Pancreas (tissue), 10 donors: Measurements from ENCODE around the gene MAN2A1. TPM values are rescaled to one million over a fixed set of nuclear protein-coding genes. Genes with fewer than 3 reads are reported as not detected.

Source experiments
- ATAC-seq, 4 donors: fragments of 200-7000 bp; cut with Tn5 transposase; one replicate each; pipeline versions ENCODE4 v1.8.0 to v1.9.1; 2020; ENCODE audit warnings: mild to moderate bottlenecking in 4 of 4, moderate library complexity in 4 of 4
- DNase-seq, 6 donors: peaks; one replicate each; pipeline ENCODE4 v3.0.0-alpha.2; 2020
- FAIRE-seq: peaks from 2 replicates; lab custom pipeline; 2012; peaks lifted over from hg19 to GRCh38; lab: Jason Lieb, UNC
- H3K27ac ChIP-seq, 4 donors: fragments of 200-600 bp; sonication (generic); 1 replicate in 3 of 4; 2 replicates in 1 of 4; pipeline versions ENCODE4 v1.5.0 to v1.8.0; 2020
- H3K27me3 ChIP-seq, 4 donors: fragments of 200-600 bp; one replicate each; pipeline ENCODE4 v1.8.0; 2021
- H3K36me3 ChIP-seq, 3 donors: fragments of 200-600 bp; sonication (generic) in 1 of 3; one replicate each; pipeline versions ENCODE4 v1.5.0 to v1.8.0; 2020 to 2021
- H3K4me1 ChIP-seq, 3 donors: fragments of 200-600 bp; one replicate each; pipeline ENCODE4 v1.8.0; 2021
- H3K4me3 ChIP-seq, 4 donors: fragments of 200-600 bp; sonication (generic) in 2 of 4; one replicate each; pipeline versions ENCODE4 v1.5.0 to v1.8.0; 2020 to 2021
- H3K9me3 ChIP-seq, 4 donors: fragments of 200-600 bp; one replicate each; pipeline ENCODE4 v1.8.0; 2021
- CTCF ChIP-seq, 4 donors: fragments of 200-600 bp; sonication (generic) in 3 of 4; IDR thresholded peaks; one replicate each; pipeline versions ENCODE4 v1.5.0 to v1.8.0; 2021; ENCODE audit warnings: antibody characterized with exemption in 4 of 4
- WGBS, 2 donors: extraction: QIAGEN DNeasy Blood & Tissue Kit; methylation state at CpG; one replicate each; pipeline ENCODE4 v1.1.7; 2013; 5-methylcytosine and 5-hydroxymethylcytosine counted together
- intact Hi-C, 3 donors: fragments of 100-400 bp; cut with DNase I; formaldehyde crosslinking; loops; one replicate each; pipeline versions ENCODE4 v1.11.1 to v1.14.2; 2022
- polyA plus RNA-seq, 2 donors: library from polyadenylated mRNA; stranded (reverse); fragments of 200-250 nt; gene quantifications; one replicate each; pipeline ENCODE4 v1.2.3, GENCODE V29; 2013
- total RNA-seq, 6 donors: library from RNA; stranded (reverse); fragmentation: NEBNext Ultra II Directional in 4 of 6; extraction: Animal tissue kit (Norgen Biotek cat#: 25700) in 4 of 6; gene quantifications; one replicate each; pipeline versions ENCODE4 v1.2.1 to v1.2.4, GENCODE V29; 2021 to 2023
- donor health status: healthy with polysubstance abuse.
- donor health status: DM: no; HTN: no; CAD: no; lungs with moderate emphysema.
- donor health status: DM: no; HTN: no; CAD: no.
- donor health status: control.
- donor health status: control.
- donor health status: Bipolar disorder and iron deficiency.
- donor health status: DM: yes; HTN: yes; CAD: no.
- donor health status: DM: no; HTN: no; CAD: no.
- donor health status: DM: no; HTN: no; CAD: no.
- donor health status: DM: yes; HTN: yes; CAD: no.

MAN2A1 gene
- total and polyA plus RNA-seq, 8 donors, result 8.5 to 49.4 (median 36.6) TPM

DNA sequence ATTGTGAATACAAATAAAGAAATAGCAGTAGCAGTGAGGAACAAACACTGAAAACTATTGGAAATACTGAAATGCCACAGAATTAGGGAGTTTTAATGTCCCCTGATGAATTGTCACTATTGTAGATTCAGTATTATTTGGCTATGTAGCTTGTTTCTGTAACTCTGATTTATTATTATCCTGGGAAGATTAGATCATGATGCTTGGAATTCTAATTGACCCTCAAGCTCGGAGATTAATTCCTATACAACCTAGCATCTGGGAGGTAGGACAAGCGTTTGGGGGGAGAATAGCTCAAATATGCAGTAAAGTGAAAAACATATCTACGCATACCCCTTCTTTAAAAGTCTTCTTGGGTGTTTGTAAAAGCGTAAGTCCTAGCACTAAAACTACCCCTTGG lies 15.1 kb upstream of the MAN2A1 start:
- Histone ChIP-seq H3K27me3 (no peaks in the 10 kb centered on the region), H3K36me3 (no peaks in the 10 kb centered on the region), H3K4me1 (no peaks in the 10 kb centered on the region), H3K27ac (no peak overlapping the region), H3K9me3 (no peaks in the 10 kb centered on the region), H3K4me3 (no peak overlapping the region)
- DNase-seq (no peak), ATAC-seq (no peak), FAIRE-seq (no peak)
- intact Hi-C loops, result no loop called here
- 80 to 90% methylated on average over 4 of the region's 4 CpGs for WGBS, 2 donors
- TF ChIP-seq CTCF (IDR thresholded peaks at IDR 0.05), result no peak

- Histone ChIP-seq H3K4me3 (no peak overlapping the region), H3K27me3 (no peaks in the 10 kb centered on the region), H3K36me3 (no peaks in the 10 kb centered on the region), H3K27ac (no peak overlapping the region), H3K4me1 (no peaks in the 10 kb centered on the region), H3K9me3 (no peaks in the 10 kb centered on the region)
- FAIRE-seq (no peak), ATAC-seq (no peak), DNase-seq (no peak)
- 92 to 94% methylated on average over 5 of the region's 5 CpGs for WGBS, 2 donors
- intact Hi-C loops, result no loop called here
- no peak for TF ChIP-seq CTCF (IDR thresholded peaks at IDR 0.05)
These were observed 12.8 kb upstream of the MAN2A1 start for GRCh38 chr5:109676920-109677319.

DNA sequence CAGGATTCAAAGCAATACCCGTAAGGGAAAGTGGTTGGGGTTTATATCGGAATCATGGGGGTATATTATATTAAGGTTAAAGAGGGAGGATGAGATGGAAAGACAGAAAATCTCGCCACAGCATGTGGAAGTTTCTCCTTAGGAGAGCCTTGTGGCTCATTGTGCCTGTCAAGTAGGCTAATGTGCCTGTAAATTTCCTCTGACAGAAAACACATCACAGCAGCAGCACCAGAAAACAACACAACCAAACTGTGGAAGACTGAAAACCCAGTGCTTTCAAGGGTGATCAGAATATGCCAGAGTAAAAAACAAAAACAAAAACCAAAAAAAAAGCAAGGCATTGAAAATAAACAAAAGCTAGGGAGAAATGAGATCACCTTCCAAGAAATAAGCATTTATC lies 11.3 kb upstream of the MAN2A1 start:
- no peak overlapping the region for H3K4me3 ChIP-seq
- H3K4me1 ChIP-seq, result no peaks in the 10 kb centered on the region
- no peaks in the 10 kb centered on the region for H3K36me3 ChIP-seq
- H3K27me3 ChIP-seq, result no peaks in the 10 kb centered on the region
- H3K27ac ChIP-seq, result no peak overlapping the region
- H3K9me3 ChIP-seq, result no peaks in the 10 kb centered on the region
- TF ChIP-seq CTCF (IDR thresholded peaks at IDR 0.05), result no peak
- DNase-seq (no peak), ATAC-seq (no peak), FAIRE-seq (no peak)
- intact Hi-C loops, result no loop called here
- WGBS, 2 donors, result 94 to 96% methylated on average over 3 of the region's 3 CpGs

GRCh38 chr5:109681763-109682162 lies 8.0 kb upstream of the MAN2A1 start:
- no peaks in the 10 kb centered on the region for H3K27me3 ChIP-seq
- DNase-seq (no peak), FAIRE-seq (no peak), ATAC-seq (no peak)
- H3K9me3 ChIP-seq, result no peaks in the 10 kb centered on the region
- TF ChIP-seq CTCF (IDR thresholded peaks at IDR 0.05), result no peak
- intact Hi-C loops, result no loop called here
- no peak overlapping the region for H3K27ac ChIP-seq
- H3K4me1 ChIP-seq, result no peaks in the 10 kb centered on the region
- no peaks in the 10 kb centered on the region for H3K36me3 ChIP-seq
- 86 to 96% methylated on average over 3 of the region's 3 CpGs for WGBS, 2 donors
- no peak overlapping the region for H3K4me3 ChIP-seq

DNA sequence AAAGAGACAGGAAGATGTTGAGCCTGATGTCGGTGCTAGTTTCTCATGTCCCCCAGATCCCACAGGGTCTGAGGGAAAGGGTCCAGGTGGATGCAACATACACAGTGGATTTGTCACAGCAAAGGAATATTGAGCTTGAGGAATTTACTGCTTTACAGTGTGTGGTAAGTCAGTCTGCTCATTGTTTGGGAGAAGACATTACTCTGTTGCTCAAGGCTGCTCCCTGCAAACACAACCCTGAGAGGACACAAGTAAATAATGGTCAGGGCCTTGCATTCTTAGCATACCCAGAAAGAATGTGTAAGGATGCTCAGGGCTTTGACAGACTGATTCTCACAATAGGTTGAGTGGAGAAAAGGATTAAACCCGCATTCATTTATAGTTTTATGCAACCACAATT lies 7.3 kb upstream of the MAN2A1 start:
- intact Hi-C loops, result no loop called here
- Histone ChIP-seq H3K9me3 (no peaks in the 10 kb centered on the region), H3K4me3 (no peak overlapping the region), H3K4me1 (no peaks in the 10 kb centered on the region), H3K27ac (no peak overlapping the region), H3K36me3 (no peaks in the 10 kb centered on the region), H3K27me3 (no peaks in the 10 kb centered on the region)
- no peak for ATAC-seq
- no peak for FAIRE-seq
- WGBS, 2 donors, result 61 to 88% methylated on average over 2 of the region's 2 CpGs
- TF ChIP-seq CTCF (IDR thresholded peaks at IDR 0.05), result no peak
- DNase-seq, result no peak
